Progenitor cell of endocrine pancreas (in vitro differentiated cells): Measurements from ENCODE around the gene DLEC1. TPM values are rescaled to one million over a fixed set of nuclear protein-coding genes. Genes with fewer than 3 reads are reported as not detected.

Source experiments
- DNase-seq: peaks from one replicate; pipeline ENCODE4 v3.0.0; 2021; ENCODE audit warnings: low spot score; ENCODE audit not compliant: unreplicated experiment
- H3K27ac Mint-ChIP-seq: 2 replicates; pipeline ENCODE4 v1.8.0; 2021; ENCODE audit warnings: mild to moderate bottlenecking, moderate library complexity, mixed read lengths
- H3K27me3 Mint-ChIP-seq: 2 replicates; pipeline ENCODE4 v1.8.0; 2021; ENCODE audit warnings: mixed read lengths
- H3K36me3 Mint-ChIP-seq: 2 replicates; pipeline ENCODE4 v1.8.0; 2022; ENCODE audit warnings: mixed read lengths; ENCODE audit not compliant: insufficient read depth
- H3K4me1 Mint-ChIP-seq: 2 replicates; pipeline ENCODE4 v1.8.0; 2021; ENCODE audit warnings: low read depth, mixed read lengths
- H3K4me3 Mint-ChIP-seq: 2 replicates; pipeline ENCODE4 v1.8.0; 2021; ENCODE audit warnings: low read depth, mild to moderate bottlenecking, moderate library complexity, mixed read lengths
- H3K9me3 Mint-ChIP-seq: 2 replicates; pipeline ENCODE4 v1.8.0; 2021; ENCODE audit warnings: low read depth, mixed read lengths
- total RNA-seq: library from RNA; stranded (reverse); gene quantifications from 2 replicates; pipeline ENCODE4 v1.2.1, GENCODE V29; 2021
- TF ChIP-seq, protein P1 (sequence below): fragments of 200-600 bp; sonication (generic); IDR thresholded peaks from one replicate; pipeline ENCODE4 v1.5.0; 2021; ENCODE audit warnings: antibody characterized with exemption, mild to moderate bottlenecking; ENCODE audit not compliant: unreplicated experiment

The DLEC1 gene
- total RNA-seq, 1 donor from 2014 or later, result 1.3 TPM

DNA sequence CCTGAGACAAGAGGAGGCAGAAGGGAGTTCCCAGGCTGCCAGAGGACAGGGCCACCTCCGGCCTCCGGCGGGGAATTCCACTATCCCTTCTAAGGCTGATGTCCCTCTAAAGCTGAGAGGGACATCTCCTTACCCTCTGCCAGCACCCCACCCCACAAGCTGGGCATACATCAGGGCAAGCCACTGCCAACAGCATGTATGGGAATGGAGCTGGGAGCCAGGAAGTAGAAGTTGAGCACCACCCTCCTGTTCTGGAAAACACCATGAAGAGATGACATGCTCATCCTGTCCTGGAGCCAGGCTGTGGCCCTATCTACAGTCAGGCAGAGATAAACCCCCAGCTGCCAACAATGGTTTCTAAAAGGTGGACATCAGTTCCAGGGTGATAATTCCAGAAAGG is 16.7 kb upstream of the DLEC1 start:
- Mint-ChIP-seq H3K4me3 (no peak overlapping the region), H3K36me3 (peaks cover 7% of the 10 kb centered on the region), H3K27ac (no peak overlapping the region), H3K9me3 (no peaks in the 10 kb centered on the region), H3K27me3 (peaks cover 11% of the 10 kb centered on the region), H3K4me1 (peaks cover 9% of the 10 kb centered on the region)
- TF ChIP-seq, protein P1, sequence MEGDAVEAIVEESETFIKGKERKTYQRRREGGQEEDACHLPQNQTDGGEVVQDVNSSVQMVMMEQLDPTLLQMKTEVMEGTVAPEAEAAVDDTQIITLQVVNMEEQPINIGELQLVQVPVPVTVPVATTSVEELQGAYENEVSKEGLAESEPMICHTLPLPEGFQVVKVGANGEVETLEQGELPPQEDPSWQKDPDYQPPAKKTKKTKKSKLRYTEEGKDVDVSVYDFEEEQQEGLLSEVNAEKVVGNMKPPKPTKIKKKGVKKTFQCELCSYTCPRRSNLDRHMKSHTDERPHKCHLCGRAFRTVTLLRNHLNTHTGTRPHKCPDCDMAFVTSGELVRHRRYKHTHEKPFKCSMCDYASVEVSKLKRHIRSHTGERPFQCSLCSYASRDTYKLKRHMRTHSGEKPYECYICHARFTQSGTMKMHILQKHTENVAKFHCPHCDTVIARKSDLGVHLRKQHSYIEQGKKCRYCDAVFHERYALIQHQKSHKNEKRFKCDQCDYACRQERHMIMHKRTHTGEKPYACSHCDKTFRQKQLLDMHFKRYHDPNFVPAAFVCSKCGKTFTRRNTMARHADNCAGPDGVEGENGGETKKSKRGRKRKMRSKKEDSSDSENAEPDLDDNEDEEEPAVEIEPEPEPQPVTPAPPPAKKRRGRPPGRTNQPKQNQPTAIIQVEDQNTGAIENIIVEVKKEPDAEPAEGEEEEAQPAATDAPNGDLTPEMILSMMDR, result no peak
- no peak for DNase-seq

DNA sequence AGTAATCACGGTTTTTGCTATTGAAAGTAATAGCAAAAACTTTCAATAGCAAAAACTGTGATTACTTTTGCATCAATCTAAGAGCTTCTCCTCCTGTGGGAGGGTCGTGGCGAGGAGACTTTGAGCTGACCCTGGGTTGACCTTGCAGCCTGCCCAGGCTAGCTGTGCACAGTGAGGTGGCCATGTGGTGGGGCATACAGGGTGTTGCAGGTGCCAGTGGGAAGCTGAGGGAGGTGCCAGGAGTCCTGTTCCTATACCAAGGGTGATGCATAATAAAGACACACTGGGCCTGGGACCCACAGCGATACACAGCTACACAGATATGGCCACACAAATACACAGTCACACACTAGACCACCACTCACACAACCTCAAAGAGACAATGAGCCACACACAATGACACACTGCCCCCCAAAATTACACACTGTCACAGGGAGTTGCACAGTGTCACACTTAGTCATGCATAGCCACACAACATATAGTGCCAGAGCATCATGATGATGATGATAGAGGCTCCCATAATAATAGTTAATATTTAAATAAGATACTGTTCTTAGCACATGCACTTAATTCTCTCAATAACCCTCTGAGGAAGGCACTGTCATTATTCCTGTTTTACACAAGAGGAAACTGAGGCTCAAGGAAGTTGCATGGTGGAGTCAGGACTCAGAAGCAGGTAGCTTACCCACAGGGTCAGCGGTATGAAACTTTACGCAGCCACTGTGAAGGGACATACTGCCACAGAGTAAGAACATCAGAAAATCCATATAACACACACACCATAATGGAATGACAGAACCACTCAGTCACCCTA is 15.9 kb upstream of the DLEC1 start:
- DNase-seq, result no peak
- H3K4me3 Mint-ChIP-seq, result peak overlapping the region; percentile 88
- H3K36me3 Mint-ChIP-seq, result peaks cover 7% of the 10 kb centered on the region
- H3K27ac Mint-ChIP-seq, result peak overlapping the region; percentile 98
- H3K4me1 Mint-ChIP-seq, result peaks cover 9% of the 10 kb centered on the region
- no peaks in the 10 kb centered on the region for H3K9me3 Mint-ChIP-seq
- peaks cover 19% of the 10 kb centered on the region for H3K27me3 Mint-ChIP-seq
- TF ChIP-seq, protein P1, result no peak

DNA sequence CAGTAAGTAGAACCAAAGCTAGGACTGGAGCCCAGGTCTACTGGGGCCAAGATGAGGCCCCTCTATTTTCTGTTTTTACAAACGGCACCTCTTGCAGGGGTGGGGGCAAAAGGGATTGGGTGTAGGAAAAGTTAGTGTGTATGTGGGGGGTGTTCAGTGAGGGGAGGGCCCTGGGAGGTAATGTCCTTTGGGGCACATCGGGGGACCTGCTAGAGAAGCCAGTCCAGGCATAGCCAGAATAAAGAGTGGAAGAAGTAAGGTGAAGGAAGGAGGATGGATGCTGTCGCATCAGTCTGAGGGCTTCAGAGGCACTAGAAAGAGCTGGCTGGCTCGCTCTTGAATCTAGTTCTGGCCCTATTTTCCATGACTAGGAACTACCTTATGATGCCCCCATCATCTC is 12.2 kb upstream of the DLEC1 start:
- H3K4me3 Mint-ChIP-seq, result no peak overlapping the region
- H3K27ac Mint-ChIP-seq, result no peak overlapping the region
- H3K9me3 Mint-ChIP-seq, result no peaks in the 10 kb centered on the region
- peaks cover 17% of the 10 kb centered on the region for H3K4me1 Mint-ChIP-seq
- H3K27me3 Mint-ChIP-seq, result peaks cover 31% of the 10 kb centered on the region
- DNase-seq, result no peak
- H3K36me3 Mint-ChIP-seq, result peaks cover 2% of the 10 kb centered on the region
- TF ChIP-seq, protein P1, result no peak

DNA sequence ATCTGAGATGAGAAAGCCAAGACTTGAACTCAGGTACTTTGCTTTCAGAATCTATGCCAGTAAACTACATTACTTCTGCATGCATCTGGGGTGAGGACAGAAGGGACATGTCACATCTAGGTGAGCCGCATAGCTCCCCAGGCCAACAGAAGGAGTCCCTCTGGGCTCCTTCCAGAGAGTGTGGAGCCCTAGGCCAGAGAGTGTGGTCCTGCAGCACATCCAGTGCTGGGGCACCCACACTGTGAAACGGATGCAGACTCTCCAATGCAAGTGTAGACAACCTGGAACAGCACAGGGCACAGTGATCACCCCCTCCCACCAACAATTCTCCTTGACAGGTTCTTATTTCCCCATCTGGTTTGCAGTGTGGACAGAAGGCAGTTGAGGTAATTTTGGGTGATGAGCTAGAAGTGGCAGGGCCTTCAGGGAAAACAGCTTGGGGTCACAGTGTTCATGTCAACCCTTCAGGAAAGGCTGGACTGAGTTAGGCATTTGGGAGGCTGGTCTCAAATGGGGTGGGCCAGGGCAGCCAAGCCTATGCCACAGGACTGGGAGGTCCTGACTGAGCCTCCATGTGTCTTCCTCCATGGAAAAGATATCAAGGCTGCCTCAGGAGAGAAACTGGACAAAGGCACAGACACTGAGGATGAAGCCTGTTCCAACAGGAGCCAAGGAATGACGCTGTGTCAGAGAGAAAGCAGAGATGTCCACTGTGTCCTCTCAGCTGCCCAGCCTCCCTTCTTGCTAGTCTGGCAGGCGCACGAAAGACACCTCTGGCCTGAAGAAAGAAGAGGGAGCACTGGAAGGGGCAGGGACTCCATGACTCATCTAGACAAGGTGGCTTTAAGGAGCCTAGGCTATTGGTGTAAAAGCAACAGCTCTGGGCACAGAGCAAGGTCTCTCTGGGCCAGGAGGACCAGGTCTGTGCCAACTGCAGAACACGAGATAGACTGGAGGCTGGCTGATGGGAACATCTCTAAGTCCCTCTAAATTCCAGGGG is 11.2 kb upstream of the DLEC1 start:
- peaks cover 34% of the 10 kb centered on the region for H3K27me3 Mint-ChIP-seq
- peaks cover 17% of the 10 kb centered on the region for H3K4me1 Mint-ChIP-seq
- H3K9me3 Mint-ChIP-seq, result no peaks in the 10 kb centered on the region
- H3K4me3 Mint-ChIP-seq, result peak overlapping the region; percentile 71
- TF ChIP-seq, protein P1, result no peak
- peaks cover 2% of the 10 kb centered on the region for H3K36me3 Mint-ChIP-seq
- DNase-seq, result no peak
- H3K27ac Mint-ChIP-seq, result no peak overlapping the region
